A549 (cell line): Measurements from ENCODE around the gene PCBP3.
"Not testable (repeated sequence)": the region's sequence is repeated elsewhere in the genome, so short reads cannot be mapped to it uniquely, and the experiment has no call there.

Experiments
- BHLHE40 ChIP-seq: IDR thresholded peaks from 2 replicates; pipeline ENCODE4 v1.6.1; 2012; ENCODE audit warnings: low read depth, low read length, inconsistent platforms
- CHD2 ChIP-seq: fragments of 150-350 bp; IDR thresholded peaks from 2 replicates; pipeline ENCODE4 v1.6.1; 2014; ENCODE audit warnings: low read length; ENCODE audit not compliant: partially characterized antibody
- CTCF ChIP-seq: fragments of >200 bp; sonication (Bioruptor Twin); formaldehyde crosslinking; IDR thresholded peaks from 3 replicates; pipeline ENCODE4 v1.5.1; 2016
- FOSL2 ChIP-seq, 2 experiments: fragments of 450-650 bp in 1 of 2; fragments of >200 bp in 1 of 2; sonication (Bioruptor Twin) in 1 of 2; formaldehyde crosslinking; IDR thresholded peaks; 2 replicates each; pipeline versions ENCODE4 v1.5.0 to v1.6.1; 2016 to 2020; ENCODE audit warnings: mild to moderate bottlenecking in 1 of 2, moderate library complexity in 1 of 2
- HOXA7 ChIP-seq: fragments of 250-450 bp; sonication (Bioruptor Pico); IDR thresholded peaks from 2 replicates; pipeline ENCODE4 v1.5.0; 2020; ENCODE audit warnings: mild to moderate bottlenecking, moderate library complexity
- HOXB13 ChIP-seq: fragments of 250-450 bp; sonication (Bioruptor Pico); IDR thresholded peaks from 2 replicates; pipeline ENCODE4 v1.5.0; 2020; ENCODE audit warnings: low read depth, mild to moderate bottlenecking, moderate library complexity
- MAZ ChIP-seq: fragments of 150-350 bp; IDR thresholded peaks from 2 replicates; pipeline ENCODE4 v1.6.1; 2014; ENCODE audit warnings: antibody characterized with exemption, low read depth, low read length, borderline replicate concordance
- POLR2A ChIP-seq: IDR thresholded peaks from 2 replicates; pipeline ENCODE4 v1.6.1; 2012; ENCODE audit warnings: mild to moderate bottlenecking, low read length
- RCOR1 ChIP-seq: fragments of 150-350 bp; IDR thresholded peaks from 2 replicates; pipeline ENCODE4 v1.6.1; 2014; ENCODE audit warnings: antibody characterized with exemption, low read length, low read depth
- SMC3 ChIP-seq: fragments of >200 bp; sonication (Bioruptor Twin); formaldehyde crosslinking; IDR thresholded peaks from 3 replicates; pipeline ENCODE4 v1.6.1; 2018; ENCODE audit warnings: inconsistent platforms
- TP53 ChIP-seq: fragments of 250-450 bp; sonication (Bioruptor Pico); IDR thresholded peaks from 2 replicates; pipeline ENCODE4 v1.5.0; 2021; ENCODE audit warnings: mild to moderate bottlenecking, moderate library complexity
- TF ChIP-seq, protein P1 (sequence below): fragments of 200-600 bp; sonication (generic); IDR thresholded peaks from 2 replicates; pipeline ENCODE4 v1.6.1; 2016; ENCODE audit warnings: antibody characterized with exemption, mild to moderate bottlenecking, moderate library complexity

- TF ChIP-seq SMC3; FOSL2 (IDR thresholded peaks at IDR 0.05); FOSL2 (CRISPR knock-in tag; IDR thresholded peaks at IDR 0.05); BHLHE40; CTCF; TP53 (CRISPR knock-in tag); HOXA7 (CRISPR knock-in tag); POLR2A; HOXB13 (CRISPR knock-in tag); CHD2; MAZ; RCOR1: not testable (repeated sequence)
- TF ChIP-seq, protein P1, sequence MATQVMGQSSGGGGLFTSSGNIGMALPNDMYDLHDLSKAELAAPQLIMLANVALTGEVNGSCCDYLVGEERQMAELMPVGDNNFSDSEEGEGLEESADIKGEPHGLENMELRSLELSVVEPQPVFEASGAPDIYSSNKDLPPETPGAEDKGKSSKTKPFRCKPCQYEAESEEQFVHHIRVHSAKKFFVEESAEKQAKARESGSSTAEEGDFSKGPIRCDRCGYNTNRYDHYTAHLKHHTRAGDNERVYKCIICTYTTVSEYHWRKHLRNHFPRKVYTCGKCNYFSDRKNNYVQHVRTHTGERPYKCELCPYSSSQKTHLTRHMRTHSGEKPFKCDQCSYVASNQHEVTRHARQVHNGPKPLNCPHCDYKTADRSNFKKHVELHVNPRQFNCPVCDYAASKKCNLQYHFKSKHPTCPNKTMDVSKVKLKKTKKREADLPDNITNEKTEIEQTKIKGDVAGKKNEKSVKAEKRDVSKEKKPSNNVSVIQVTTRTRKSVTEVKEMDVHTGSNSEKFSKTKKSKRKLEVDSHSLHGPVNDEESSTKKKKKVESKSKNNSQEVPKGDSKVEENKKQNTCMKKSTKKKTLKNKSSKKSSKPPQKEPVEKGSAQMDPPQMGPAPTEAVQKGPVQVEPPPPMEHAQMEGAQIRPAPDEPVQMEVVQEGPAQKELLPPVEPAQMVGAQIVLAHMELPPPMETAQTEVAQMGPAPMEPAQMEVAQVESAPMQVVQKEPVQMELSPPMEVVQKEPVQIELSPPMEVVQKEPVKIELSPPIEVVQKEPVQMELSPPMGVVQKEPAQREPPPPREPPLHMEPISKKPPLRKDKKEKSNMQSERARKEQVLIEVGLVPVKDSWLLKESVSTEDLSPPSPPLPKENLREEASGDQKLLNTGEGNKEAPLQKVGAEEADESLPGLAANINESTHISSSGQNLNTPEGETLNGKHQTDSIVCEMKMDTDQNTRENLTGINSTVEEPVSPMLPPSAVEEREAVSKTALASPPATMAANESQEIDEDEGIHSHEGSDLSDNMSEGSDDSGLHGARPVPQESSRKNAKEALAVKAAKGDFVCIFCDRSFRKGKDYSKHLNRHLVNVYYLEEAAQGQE = not testable (repeated sequence)
These were observed 38.8 kb upstream of the PCBP3 start for GRCh38 chr21:45604681-45605080.
